Measurements from ENCODE around the gene SYDE2.

DNA sequence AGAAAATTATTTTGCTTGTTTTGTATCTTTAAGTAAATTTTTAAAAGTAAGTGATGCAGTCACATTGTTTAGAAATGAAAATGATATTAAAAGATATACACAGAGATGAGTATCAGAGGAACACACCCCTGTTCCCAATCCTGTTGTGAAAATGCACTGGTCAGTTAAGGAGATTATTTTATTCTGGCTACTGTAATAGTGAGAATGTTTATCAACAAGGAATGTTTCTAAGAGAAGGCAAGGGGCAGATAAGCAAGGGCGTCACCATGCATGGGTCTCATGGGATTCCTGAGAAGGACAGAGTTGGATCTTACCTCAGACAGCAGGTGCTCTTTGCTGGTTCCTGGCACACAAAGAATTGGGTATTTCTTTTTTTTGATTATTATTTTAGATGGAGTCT, 36.8 kb upstream of the SYDE2 start:
- TF ChIP-seq CTCF (IDR thresholded peaks at IDR 0.05; ENCODE audit: low read depth, low read length), result no peak
- TF ChIP-seq EZH2phosphoT487 (IDR thresholded peaks at IDR 0.05; ENCODE audit: low read depth), result no peak
